HEK293 (cell line): Measurements from ENCODE around the gene TMEM183A.

Source experiments
- CTCF ChIA-PET: fragments of 350-600 bp; formaldehyde crosslinking; extraction: SDS; loops from one replicate; lab custom pipeline; 2021; ENCODE audit warnings: antibody characterized with exemption; lab: Yijun Ruan, JAX
- POLR2A ChIA-PET: fragments of 300-600 bp; formaldehyde crosslinking; extraction: SDS; loops from one replicate; lab custom pipeline; 2020; ENCODE audit warnings: antibody characterized with exemption, inconsistent platforms; lab: Yijun Ruan, JAX
- H3K27ac ChIP-seq: fragments of 200-500 bp; sonication (Bioruptor generic); 2 replicates; pipeline ENCODE4 v1.5.1; 2014; ENCODE audit warnings: low read depth, low read length, control low read depth, inconsistent platforms; ENCODE audit errors: extremely low read depth
- H3K36me3 ChIP-seq, 2 experiments: fragments of 200-500 bp in 1 of 2; sonication (Bioruptor generic) in 1 of 2; 1 replicate in 1 of 2; 2 replicates in 1 of 2; pipeline ENCODE4 v1.5.1; 2014 to 2017; ENCODE audit warnings: inconsistent platforms in 2 of 2, low read length in 2 of 2; ENCODE audit not compliant: control insufficient read depth in 2 of 2, insufficient read depth in 1 of 2
- H3K4me1 ChIP-seq: fragments of 200-500 bp; sonication (Bioruptor generic); 2 replicates; pipeline ENCODE4 v1.5.1; 2014; ENCODE audit warnings: mild to moderate bottlenecking, low read length, inconsistent platforms; ENCODE audit not compliant: control insufficient read depth, insufficient read depth
- H3K4me3 ChIP-seq: 2 replicates; pipeline ENCODE4 v1.5.1; 2011; ENCODE audit warnings: low read depth, mild to moderate bottlenecking, control low read depth, low read length, moderate library complexity
- H3K9me3 ChIP-seq: fragments of 200-500 bp; sonication (Bioruptor generic); 2 replicates; pipeline ENCODE4 v1.5.1; 2014; ENCODE audit warnings: low read depth, low read length, inconsistent platforms; ENCODE audit not compliant: control insufficient read depth, insufficient read depth
- AEBP2 ChIP-seq: fragments of 450-650 bp; formaldehyde crosslinking; IDR thresholded peaks from 2 replicates; pipeline ENCODE4 v1.5.1; 2016; ENCODE audit warnings: missing biosample characterization, missing genetic modification characterization, borderline replicate concordance
- GFI1B ChIP-seq: fragments of 450-650 bp; formaldehyde crosslinking; IDR thresholded peaks from 2 replicates; pipeline ENCODE4 v1.5.1; 2016; ENCODE audit warnings: missing biosample characterization, missing genetic modification characterization
- REPIN1 ChIP-seq: fragments of 450-650 bp; formaldehyde crosslinking; IDR thresholded peaks from 2 replicates; pipeline ENCODE4 v1.5.1; 2017; ENCODE audit warnings: missing biosample characterization, missing genetic modification characterization, low read depth
- SALL2 ChIP-seq: fragments of 450-650 bp; formaldehyde crosslinking; IDR thresholded peaks from 2 replicates; pipeline ENCODE4 v1.5.0; 2017; ENCODE audit warnings: missing biosample characterization, mild to moderate bottlenecking, missing genetic modification characterization, borderline replicate concordance
- SCRT1 ChIP-seq: fragments of 450-650 bp; formaldehyde crosslinking; IDR thresholded peaks from 2 replicates; pipeline ENCODE4 v1.5.1; 2016; ENCODE audit warnings: missing biosample characterization, missing genetic modification characterization, borderline replicate concordance
- TCF7L2 ChIP-seq: IDR thresholded peaks from 2 replicates; pipeline ENCODE4 v1.6.1; 2011; ENCODE audit warnings: low read depth, mild to moderate bottlenecking, inconsistent platforms, low read length, moderate library complexity, borderline replicate concordance
- ZNF112 ChIP-seq: fragments of 450-650 bp; formaldehyde crosslinking; IDR thresholded peaks from 2 replicates; pipeline ENCODE4 v1.5.0; 2017; ENCODE audit warnings: missing biosample characterization, missing genetic modification characterization
- ZNF146 ChIP-seq: fragments of 450-650 bp; formaldehyde crosslinking; IDR thresholded peaks from 2 replicates; pipeline ENCODE4 v1.5.1; 2016; ENCODE audit warnings: missing biosample characterization, missing genetic modification characterization
- ZNF155 ChIP-seq: fragments of 450-650 bp; formaldehyde crosslinking; IDR thresholded peaks from 2 replicates; pipeline ENCODE4 v1.5.1; 2016; ENCODE audit warnings: missing biosample characterization, missing genetic modification characterization
- ZNF157 ChIP-seq: fragments of 450-650 bp; formaldehyde crosslinking; IDR thresholded peaks from 2 replicates; pipeline ENCODE4 v1.5.1; 2016; ENCODE audit warnings: missing biosample characterization, missing genetic modification characterization
- ZNF169 ChIP-seq: fragments of 450-650 bp; formaldehyde crosslinking; IDR thresholded peaks from 2 replicates; pipeline ENCODE4 v1.5.1; 2016; ENCODE audit warnings: missing biosample characterization, missing genetic modification characterization
- ZNF223 ChIP-seq: fragments of 450-650 bp; formaldehyde crosslinking; IDR thresholded peaks from 2 replicates; pipeline ENCODE4 v1.5.1; 2016; ENCODE audit warnings: missing biosample characterization, missing genetic modification characterization
- ZNF266 ChIP-seq: fragments of 450-650 bp; formaldehyde crosslinking; IDR thresholded peaks from 2 replicates; pipeline ENCODE4 v1.5.1; 2016; ENCODE audit warnings: missing biosample characterization, missing genetic modification characterization, low read depth
- ZNF280C ChIP-seq: fragments of 450-650 bp; formaldehyde crosslinking; IDR thresholded peaks from 2 replicates; pipeline ENCODE4 v1.5.1; 2016; ENCODE audit warnings: missing biosample characterization, missing genetic modification characterization
- ZNF335 ChIP-seq: fragments of 450-650 bp; formaldehyde crosslinking; conservative IDR thresholded peaks from 2 replicates; pipeline ENCODE4 v1.5.1; 2016; ENCODE audit warnings: missing biosample characterization, missing genetic modification characterization
- ZNF426 ChIP-seq: fragments of 450-650 bp; formaldehyde crosslinking; IDR thresholded peaks from 2 replicates; pipeline ENCODE4 v1.5.1; 2017; ENCODE audit warnings: missing biosample characterization, missing genetic modification characterization, mild to moderate bottlenecking, inconsistent platforms, moderate library complexity
- ZNF518A ChIP-seq: fragments of 450-650 bp; formaldehyde crosslinking; conservative IDR thresholded peaks from 2 replicates; pipeline ENCODE4 v1.5.1; 2016; ENCODE audit warnings: low read depth, missing biosample characterization, missing genetic modification characterization
- ZNF521 ChIP-seq: fragments of 450-650 bp; formaldehyde crosslinking; IDR thresholded peaks from 2 replicates; pipeline ENCODE4 v1.5.1; 2017; ENCODE audit warnings: missing biosample characterization, mild to moderate bottlenecking, missing genetic modification characterization
- ZNF548 ChIP-seq: fragments of 450-650 bp; formaldehyde crosslinking; IDR thresholded peaks from 2 replicates; pipeline ENCODE4 v1.5.1; 2016; ENCODE audit warnings: missing biosample characterization, missing genetic modification characterization
- ZNF561 ChIP-seq: fragments of 450-650 bp; IDR thresholded peaks from 2 replicates; pipeline ENCODE4 v1.5.1; 2018; ENCODE audit warnings: missing biosample characterization, missing genetic modification characterization, borderline replicate concordance
- ZNF624 ChIP-seq: fragments of 450-650 bp; formaldehyde crosslinking; IDR thresholded peaks from 2 replicates; pipeline ENCODE4 v1.5.1; 2017; ENCODE audit warnings: missing biosample characterization, missing genetic modification characterization
- ZNF629 ChIP-seq: fragments of 450-650 bp; formaldehyde crosslinking; IDR thresholded peaks from 2 replicates; pipeline ENCODE4 v1.5.1; 2017; ENCODE audit warnings: missing biosample characterization, missing genetic modification characterization
- ZNF645 ChIP-seq: fragments of 450-650 bp; formaldehyde crosslinking; IDR thresholded peaks from 2 replicates; pipeline ENCODE4; 2016; ENCODE audit warnings: missing biosample characterization, missing genetic modification characterization
- ZNF670 ChIP-seq: fragments of 450-650 bp; formaldehyde crosslinking; IDR thresholded peaks from 2 replicates; pipeline ENCODE4 v1.5.1; 2016; ENCODE audit warnings: missing biosample characterization, missing genetic modification characterization, low read depth
- ZSCAN30 ChIP-seq: fragments of 450-650 bp; IDR thresholded peaks from 2 replicates; pipeline ENCODE4 v1.5.1; 2018; ENCODE audit warnings: missing biosample characterization, mild to moderate bottlenecking, missing genetic modification characterization, moderate library complexity

TMEM183A gene

GRCh38 chr1:202987255-202987654 lies 19.9 kb upstream of the TMEM183A start:
- Histone ChIP-seq H3K4me1 (no peaks in the 10 kb centered on the region), H3K27ac (no peak overlapping the region), H3K4me3 (no peak overlapping the region), H3K9me3 (no peaks in the 10 kb centered on the region), H3K36me3 (no peaks in the 10 kb centered on the region)
- ChIA-PET POLR2A (no interaction called here), CTCF (interaction anchor here (0.6 to 1.7 kb wide), 2 partner anchors 13 to 58 kb away, joined by 3 to 9 read pairs; no protein-coding TSS in a partner anchor)
- TF ChIP-seq ZNF157 (tag by site-specific recombination) = no peak
- TF ChIP-seq ZNF561 = no peak
- no peak for TF ChIP-seq ZNF169 (tag by site-specific recombination)
- TF ChIP-seq ZNF426 (tag by site-specific recombination) = no peak
- no peak for TF ChIP-seq SALL2 (tag by site-specific recombination)
- TF ChIP-seq ZNF280C = no peak
- no peak for TF ChIP-seq ZNF521
- no peak for TF ChIP-seq ZNF146
- TF ChIP-seq ZNF624 (tag by site-specific recombination) = no peak
- TF ChIP-seq ZNF518A (tag by site-specific recombination) = no peak
- TF ChIP-seq ZNF670 (tag by site-specific recombination) = no peak
- no peak for TF ChIP-seq ZNF548 (tag by site-specific recombination)
- TF ChIP-seq AEBP2 (tag by site-specific recombination) = no peak
- no peak for TF ChIP-seq ZNF335 (tag by site-specific recombination)

- CTCF ChIA-PET = interaction anchor here (0.5 to 1.7 kb wide), 5 partner anchors 9 to 501 kb away, joined by 3 to 9 read pairs (median 3); no protein-coding TSS in a partner anchor
These were observed 19.1 kb upstream of the TMEM183A start for GRCh38 chr1:202987922-202988583.

More at GRCh38 chr1:202987922-202988583, 19.1 kb upstream of the TMEM183A start:
- H3K9me3 ChIP-seq = no peaks in the 10 kb centered on the region
- H3K27ac ChIP-seq = no peak overlapping the region
- no peak overlapping the region for H3K4me3 ChIP-seq
- H3K36me3 ChIP-seq = no peaks in the 10 kb centered on the region
- POLR2A ChIA-PET = no interaction called here
- TF ChIP-seq ZNF223 = no peak
- no peak for TF ChIP-seq ZNF266
- TF ChIP-seq ZNF645 = no peak
- TF ChIP-seq SCRT1 = no peak
- no peak for TF ChIP-seq ZNF112
- TF ChIP-seq ZNF157 (tag by site-specific recombination) = no peak
- TF ChIP-seq TCF7L2 = no peak
- no peak for TF ChIP-seq ZNF629 (tag by site-specific recombination)
- TF ChIP-seq ZSCAN30 (tag by site-specific recombination) = no peak
- TF ChIP-seq REPIN1 (tag by site-specific recombination) = no peak
- TF ChIP-seq ZNF155 (tag by site-specific recombination) = no peak
- TF ChIP-seq GFI1B (tag by site-specific recombination) = no peak
- H3K4me1 ChIP-seq = no peaks in the 10 kb centered on the region
